ENCODE results near the gene EMCN. TPM values are rescaled to one million over a fixed set of nuclear protein-coding genes. Genes with fewer than 3 reads are reported as not detected.

Gene EMCN
- total and polyA plus RNA-seq, 2 donors (not counting 1 experiment from before 2014, with no cell fraction given): not detected

DNA sequence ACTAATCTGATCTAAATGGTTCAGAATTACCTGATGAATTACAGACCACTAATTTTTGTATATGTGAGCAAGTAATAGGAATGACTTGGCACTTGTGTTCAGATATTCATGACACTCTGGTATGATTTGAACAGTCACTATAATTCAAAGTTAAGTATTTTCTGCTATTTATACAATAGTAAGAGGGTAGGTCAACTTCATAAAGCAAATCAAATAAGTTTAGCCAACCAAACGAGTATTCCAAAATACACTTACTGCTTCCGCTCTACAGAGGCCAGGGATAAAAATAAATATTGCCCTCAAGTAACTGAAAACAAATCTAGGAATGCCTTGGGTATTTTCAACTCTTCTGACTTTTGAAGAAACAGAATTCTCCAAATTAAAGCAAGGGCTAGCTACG lies 9.1 kb downstream of the EMCN start:
- Mint-ChIP-seq H3K9me3 (ENCODE audit: insufficient read depth) (no peaks in the 10 kb centered on the region), H3K4me1 (no peaks in the 10 kb centered on the region), H3K27ac (no peak overlapping the region), H3K27me3 (no peaks in the 10 kb centered on the region), H3K4me3 (no peak overlapping the region)
- Histone ChIP-seq H3K4me2 (replicated peaks; ENCODE audit: low read depth, low read length, poor library complexity, severe bottlenecking) (no peak overlapping the region), H3K36me3 (replicated peaks in 1 of 2; ENCODE audit: control extremely low read depth in 1 of 2, control insufficient read depth in 1 of 2, extremely low read depth in 1 of 2, insufficient read depth in 2 of 2, low read length in 1 of 2) (no peaks in the 10 kb centered on the region), H3K4me3 (ENCODE audit: control extremely low read depth in 1 of 5, extremely low read depth in 1 of 5, insufficient read depth in 1 of 5, low read depth in 2 of 5, low read length in 4 of 5) (no peak overlapping the region), H3K9me3 (ENCODE audit: control extremely low read depth in 1 of 3, control insufficient read depth in 2 of 3, insufficient read depth in 1 of 3, low read length in 2 of 3) (no peaks in the 10 kb centered on the region), H3K79me2 (ENCODE audit: control insufficient read depth, insufficient read depth, low read length) (no peaks in the 10 kb centered on the region), H3K27me3 (replicated peaks in 1 of 4; ENCODE audit: control extremely low read depth in 1 of 4, control insufficient read depth in 3 of 4, insufficient read depth in 4 of 4, low read length in 3 of 4) (no peaks in the 10 kb centered on the region), H4K20me1 (ENCODE audit: control insufficient read depth, insufficient read depth, low read length, poor library complexity, severe bottlenecking) (no peaks in the 10 kb centered on the region), H3K27ac (ENCODE audit: low read length in 2 of 2) (no peak overlapping the region), H3K4me1 (ENCODE audit: control insufficient read depth in 2 of 2, insufficient read depth in 2 of 2, low read length in 2 of 2) (no peaks in the 10 kb centered on the region), H2AFZ (ENCODE audit: insufficient read depth, low read depth, low read length, poor library complexity, severe bottlenecking) (no peak overlapping the region), H3K9ac (ENCODE audit: low read length) (no peak overlapping the region)
- ChIA-PET POLR2A (no interaction called here), CTCF (no interaction called here)
- intact Hi-C loops (cut with micrococcal nuclease): no loop called here
- ATAC-seq (ENCODE audit: low read depth) (no peak), DNase-seq (no peak)
- TF ChIP-seq CTCF (IDR thresholded peaks at IDR 0.05) (no peak), EZH2 (IDR thresholded peaks at IDR 0.05; ENCODE audit: borderline replicate concordance, insufficient read depth, low read depth, low read length, poor library complexity, severe bottlenecking) (no peak)
- no CpG with 5 or more reads among the region's 3 CpGs for WGBS (ENCODE audit: insufficient coverage)

GRCh38 chr4:100504086-100504874 lies 13.5 kb downstream of the EMCN start:
- Histone ChIP-seq H3K4me1 (ENCODE audit: control insufficient read depth in 2 of 2, insufficient read depth in 2 of 2, low read length in 2 of 2) (no peaks in the 10 kb centered on the region), H3K4me3 (ENCODE audit: control extremely low read depth in 1 of 5, extremely low read depth in 1 of 5, insufficient read depth in 1 of 5, low read depth in 2 of 5, low read length in 4 of 5) (no peak overlapping the region), H4K20me1 (ENCODE audit: control insufficient read depth, insufficient read depth, low read length, poor library complexity, severe bottlenecking) (no peaks in the 10 kb centered on the region), H3K79me2 (ENCODE audit: control insufficient read depth, insufficient read depth, low read length) (no peaks in the 10 kb centered on the region), H3K4me2 (replicated peaks; ENCODE audit: low read depth, low read length, poor library complexity, severe bottlenecking) (no peak overlapping the region), H2AFZ (ENCODE audit: insufficient read depth, low read depth, low read length, poor library complexity, severe bottlenecking) (no peak overlapping the region), H3K9me3 (ENCODE audit: control extremely low read depth in 1 of 3, control insufficient read depth in 2 of 3, insufficient read depth in 1 of 3, low read length in 2 of 3) (no peaks in the 10 kb centered on the region), H3K27ac (ENCODE audit: low read length in 2 of 2) (no peak overlapping the region), H3K9ac (ENCODE audit: low read length) (no peak overlapping the region), H3K36me3 (replicated peaks in 1 of 2; ENCODE audit: control extremely low read depth in 1 of 2, control insufficient read depth in 1 of 2, extremely low read depth in 1 of 2, insufficient read depth in 2 of 2, low read length in 1 of 2) (no peaks in the 10 kb centered on the region), H3K27me3 (replicated peaks in 1 of 4; ENCODE audit: control extremely low read depth in 1 of 4, control insufficient read depth in 3 of 4, insufficient read depth in 4 of 4, low read length in 3 of 4) (no peaks in the 10 kb centered on the region)
- TF ChIP-seq CTCF (IDR thresholded peaks at IDR 0.05): no peak
- no peak for TF ChIP-seq EZH2 (IDR thresholded peaks at IDR 0.05; ENCODE audit: borderline replicate concordance, insufficient read depth, low read depth, low read length, poor library complexity, severe bottlenecking)
- POLR2A ChIA-PET: no interaction called here
- Mint-ChIP-seq H3K4me1 (no peaks in the 10 kb centered on the region), H3K27ac (no peak overlapping the region), H3K9me3 (ENCODE audit: insufficient read depth) (no peaks in the 10 kb centered on the region), H3K4me3 (no peak overlapping the region), H3K27me3 (no peaks in the 10 kb centered on the region)
- 96% methylated on average over 5 of the region's 18 CpGs for WGBS (ENCODE audit: insufficient coverage)
- intact Hi-C loops (cut with micrococcal nuclease): no loop called here
- CTCF ChIA-PET: no interaction called here
- no peak for ATAC-seq (ENCODE audit: low read depth)
- DNase-seq: no peak
